Measurements from ENCODE around the gene KLF6.
A peak's percentile ranks its signal among the peaks of the same experiment; 100 is the strongest.

Gene KLF6

DNA sequence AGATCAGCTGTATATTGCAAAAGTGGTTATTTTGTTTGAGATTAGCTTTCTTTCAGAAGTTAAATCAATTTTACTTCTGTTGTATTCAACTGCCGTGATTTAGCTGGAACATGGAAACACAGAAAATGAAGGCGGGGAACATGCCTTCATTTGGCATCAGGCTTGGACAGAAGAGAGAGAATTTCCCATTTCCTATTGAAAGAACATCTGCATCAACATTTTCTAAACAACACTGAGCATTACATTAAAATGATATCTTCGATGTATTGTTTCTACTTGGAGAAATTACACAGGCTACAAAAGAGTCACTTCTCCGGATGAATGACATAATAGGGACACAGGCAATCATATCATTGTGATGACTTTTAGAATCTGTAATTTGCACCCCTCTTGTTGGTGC lies 46.6 kb upstream of the KLF6 start:
- no peak overlapping the region for H3K4me2 ChIP-seq (ENCODE audit: low read length)

DNA sequence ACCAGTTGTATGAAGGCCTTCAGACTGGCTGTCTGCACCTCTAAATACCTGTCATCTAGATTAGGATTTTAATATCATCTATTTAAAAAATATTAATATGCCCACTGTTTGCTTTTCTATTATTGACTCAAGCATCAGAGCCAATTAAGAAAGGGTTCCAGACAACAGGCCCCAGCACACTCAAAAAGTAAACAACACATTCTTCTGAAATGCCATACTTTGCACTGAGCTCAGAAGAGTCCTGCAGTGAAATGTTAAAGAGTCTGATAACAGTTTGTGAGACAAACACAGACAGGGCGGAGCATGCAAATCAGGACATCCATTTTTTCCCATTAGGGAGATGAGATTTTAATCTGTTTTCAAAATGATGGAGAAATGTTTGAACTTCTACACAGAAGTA lies 45.9 kb upstream of the KLF6 start:
- Histone ChIP-seq H3K36me3 (replicated peaks; ENCODE audit: low read depth, low read length) (no peaks in the 10 kb centered on the region), H4K20me1 (ENCODE audit: insufficient read depth, low read length) (no peaks in the 10 kb centered on the region), H3K9me3 (ENCODE audit: insufficient read depth, low read length) (no peaks in the 10 kb centered on the region), H2AFZ (ENCODE audit: low read depth, low read length) (no peak overlapping the region), H3K27me3 (ENCODE audit: low read depth, low read length) (no peaks in the 10 kb centered on the region), H3K27ac (ENCODE audit: low read length) (no peak overlapping the region), H3K9ac (ENCODE audit: low read length) (no peak overlapping the region), H3K4me1 (ENCODE audit: low read length) (peaks cover 31% of the 10 kb centered on the region), H3K4me3 (ENCODE audit: low read length) (no peak overlapping the region), H3K79me2 (ENCODE audit: low read length) (no peaks in the 10 kb centered on the region), H3K4me2 (ENCODE audit: low read length) (no peak overlapping the region)
- TF ChIP-seq, protein P1, sequence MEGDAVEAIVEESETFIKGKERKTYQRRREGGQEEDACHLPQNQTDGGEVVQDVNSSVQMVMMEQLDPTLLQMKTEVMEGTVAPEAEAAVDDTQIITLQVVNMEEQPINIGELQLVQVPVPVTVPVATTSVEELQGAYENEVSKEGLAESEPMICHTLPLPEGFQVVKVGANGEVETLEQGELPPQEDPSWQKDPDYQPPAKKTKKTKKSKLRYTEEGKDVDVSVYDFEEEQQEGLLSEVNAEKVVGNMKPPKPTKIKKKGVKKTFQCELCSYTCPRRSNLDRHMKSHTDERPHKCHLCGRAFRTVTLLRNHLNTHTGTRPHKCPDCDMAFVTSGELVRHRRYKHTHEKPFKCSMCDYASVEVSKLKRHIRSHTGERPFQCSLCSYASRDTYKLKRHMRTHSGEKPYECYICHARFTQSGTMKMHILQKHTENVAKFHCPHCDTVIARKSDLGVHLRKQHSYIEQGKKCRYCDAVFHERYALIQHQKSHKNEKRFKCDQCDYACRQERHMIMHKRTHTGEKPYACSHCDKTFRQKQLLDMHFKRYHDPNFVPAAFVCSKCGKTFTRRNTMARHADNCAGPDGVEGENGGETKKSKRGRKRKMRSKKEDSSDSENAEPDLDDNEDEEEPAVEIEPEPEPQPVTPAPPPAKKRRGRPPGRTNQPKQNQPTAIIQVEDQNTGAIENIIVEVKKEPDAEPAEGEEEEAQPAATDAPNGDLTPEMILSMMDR (IDR thresholded peaks at IDR 0.05; ENCODE audit: low read depth, low read length), result no peak
- no peak for TF ChIP-seq EZH2phosphoT487 (IDR thresholded peaks at IDR 0.05; ENCODE audit: low read depth)

More for the DNA sequence above, 46.6 kb upstream of the KLF6 start:
- Histone ChIP-seq H3K4me3 (ENCODE audit: low read length) (no peak overlapping the region), H3K9me3 (ENCODE audit: insufficient read depth, low read length) (no peaks in the 10 kb centered on the region), H4K20me1 (ENCODE audit: insufficient read depth, low read length) (no peaks in the 10 kb centered on the region), H3K79me2 (ENCODE audit: low read length) (no peaks in the 10 kb centered on the region), H3K9ac (ENCODE audit: low read length) (no peak overlapping the region), H3K36me3 (replicated peaks; ENCODE audit: low read depth, low read length) (no peaks in the 10 kb centered on the region), H3K4me1 (ENCODE audit: low read length) (peaks cover 38% of the 10 kb centered on the region), H3K27me3 (ENCODE audit: low read depth, low read length) (no peaks in the 10 kb centered on the region), H2AFZ (ENCODE audit: low read depth, low read length) (no peak overlapping the region), H3K27ac (ENCODE audit: low read length) (no peak overlapping the region)
- TF ChIP-seq EZH2phosphoT487 (IDR thresholded peaks at IDR 0.05; ENCODE audit: low read depth), result no peak
- TF ChIP-seq, protein P1 (IDR thresholded peaks at IDR 0.05; ENCODE audit: low read depth, low read length), result no peak

DNA sequence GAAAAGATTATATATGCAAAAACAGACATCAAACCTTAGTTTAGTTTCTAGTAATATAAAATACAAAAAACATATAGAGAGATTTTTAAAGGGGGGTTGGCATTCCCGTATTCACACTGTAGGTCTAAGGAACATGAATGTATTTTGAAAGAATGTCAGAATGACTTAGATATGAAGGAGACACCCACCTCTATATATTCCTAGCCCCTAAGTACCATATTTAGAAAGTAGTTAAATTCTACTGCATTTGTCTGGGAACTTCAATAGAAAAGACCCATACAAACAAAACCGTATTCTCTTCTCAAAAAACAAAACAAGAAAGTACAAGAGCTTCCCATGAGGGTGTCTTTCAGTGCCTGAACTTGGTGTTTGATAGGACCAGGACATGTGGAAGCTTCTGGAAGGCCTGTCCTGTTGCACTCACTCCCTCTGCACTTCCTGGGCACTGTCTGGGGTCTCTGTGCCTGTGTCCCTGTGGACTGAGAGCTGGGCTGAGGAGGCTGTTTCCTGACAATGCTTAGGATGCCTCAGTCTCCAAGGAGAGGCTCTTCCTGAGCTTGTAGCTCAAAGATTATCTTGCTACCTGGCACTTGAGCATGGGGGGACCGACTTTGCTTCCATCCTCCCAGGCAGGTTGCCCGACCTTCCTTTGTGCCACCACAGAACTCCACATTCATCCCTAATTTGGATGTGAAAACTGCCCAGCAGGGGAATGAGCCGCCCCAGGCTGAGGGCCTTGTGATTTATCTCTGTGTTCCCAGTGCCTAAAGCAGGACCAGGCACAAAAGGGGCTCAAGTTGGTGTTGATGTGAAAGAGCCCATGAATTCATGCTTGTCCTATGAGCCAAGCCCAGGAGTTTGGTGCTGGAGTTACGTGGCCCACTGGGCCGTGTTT lies 44.4 kb upstream of the KLF6 start:
- Histone ChIP-seq H3K79me2 (ENCODE audit: low read length) (no peaks in the 10 kb centered on the region), H3K4me2 (ENCODE audit: low read length) (peak overlapping the region; percentile 64), H3K4me3 (ENCODE audit: low read length) (peak overlapping the region; percentile 60), H2AFZ (ENCODE audit: low read depth, low read length) (peak overlapping the region; percentile 91), H4K20me1 (ENCODE audit: insufficient read depth, low read length) (no peaks in the 10 kb centered on the region), H3K4me1 (ENCODE audit: low read length) (peaks cover 23% of the 10 kb centered on the region), H3K36me3 (replicated peaks; ENCODE audit: low read depth, low read length) (no peaks in the 10 kb centered on the region), H3K27ac (ENCODE audit: low read length) (peak overlapping the region; percentile 6; the same call in 1 of the 2 replicates), H3K9me3 (ENCODE audit: insufficient read depth, low read length) (no peaks in the 10 kb centered on the region), H3K27me3 (ENCODE audit: low read depth, low read length) (no peaks in the 10 kb centered on the region), H3K9ac (ENCODE audit: low read length) (peak overlapping the region; percentile 36; the same call in 1 of the 2 replicates)
- no peak for TF ChIP-seq EZH2phosphoT487 (IDR thresholded peaks at IDR 0.05; ENCODE audit: low read depth)
- TF ChIP-seq, protein P1 (IDR thresholded peaks at IDR 0.05; ENCODE audit: low read depth, low read length), result no peak

DNA sequence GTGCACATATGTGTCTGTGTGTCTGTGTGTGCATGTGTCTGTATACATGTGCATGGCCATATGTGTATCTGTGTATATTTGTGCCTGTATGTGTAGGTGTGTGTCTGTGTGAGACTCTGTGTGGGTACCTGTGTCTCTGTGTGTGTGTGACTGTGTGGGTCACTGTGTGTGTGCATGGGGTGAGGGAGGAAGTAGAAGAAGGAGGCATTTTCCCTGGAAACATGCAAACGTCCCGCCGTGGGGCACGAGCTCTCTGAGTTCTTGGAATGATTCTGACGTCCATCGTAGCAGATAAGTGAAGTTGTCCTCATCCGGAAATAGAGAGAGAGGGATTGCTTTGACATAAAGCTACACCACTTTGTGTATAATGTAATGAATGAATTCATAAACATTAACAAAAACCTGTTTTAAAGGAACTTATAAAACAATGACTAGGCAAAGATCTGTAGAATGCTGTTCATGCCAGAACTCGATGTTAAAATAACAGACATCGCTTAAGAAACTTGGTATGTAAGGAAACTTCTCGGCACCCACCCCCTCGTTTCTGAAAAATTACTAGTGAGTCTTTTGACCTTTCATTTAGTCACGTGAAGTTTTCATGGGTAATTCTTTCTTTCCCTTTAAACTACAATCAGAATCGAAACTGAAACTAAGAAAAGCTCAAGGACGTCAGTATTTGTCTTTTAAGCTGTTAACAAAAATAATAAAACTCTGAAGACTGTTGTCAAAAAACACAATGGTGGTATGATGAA lies 43.6 kb upstream of the KLF6 start:
- Histone ChIP-seq H3K9me3 (ENCODE audit: insufficient read depth, low read length) (no peaks in the 10 kb centered on the region), H3K4me2 (ENCODE audit: low read length) (peak overlapping the region; percentile 64), H2AFZ (ENCODE audit: low read depth, low read length) (peak overlapping the region; percentile 91), H3K27me3 (ENCODE audit: low read depth, low read length) (no peaks in the 10 kb centered on the region), H3K4me1 (ENCODE audit: low read length) (peaks cover 23% of the 10 kb centered on the region), H3K79me2 (ENCODE audit: low read length) (no peaks in the 10 kb centered on the region), H3K36me3 (replicated peaks; ENCODE audit: low read depth, low read length) (no peaks in the 10 kb centered on the region), H3K9ac (ENCODE audit: low read length) (peak overlapping the region; percentile 36; the same call in 1 of the 2 replicates), H3K4me3 (ENCODE audit: low read length) (peak overlapping the region; percentile 60), H4K20me1 (ENCODE audit: insufficient read depth, low read length) (no peaks in the 10 kb centered on the region), H3K27ac (ENCODE audit: low read length) (peak overlapping the region; percentile 6; the same call in 1 of the 2 replicates)
- TF ChIP-seq EZH2phosphoT487 (IDR thresholded peaks at IDR 0.05; ENCODE audit: low read depth), result no peak
- TF ChIP-seq, protein P1 (IDR thresholded peaks at IDR 0.05; ENCODE audit: low read depth, low read length), result no peak
